HG02884 (cell line): Measurements from ENCODE around the gene THBS3.
"Not testable (repeated sequence)": the region's sequence is repeated elsewhere in the genome, so short reads cannot be mapped to it uniquely, and the experiment has no call there.

Experiments used
- ATAC-seq: cut with Tn5 transposase; IDR thresholded peaks from one replicate; pipeline ENCODE4 v1.9.1; 2021; ENCODE audit warnings: mild to moderate bottlenecking, moderate library complexity; ENCODE audit not compliant: unreplicated experiment

The THBS3 gene

GRCh38 chr1:155160128-155160527, 47.6 kb downstream of the THBS3 start:
- ATAC-seq = no peak

DNA sequence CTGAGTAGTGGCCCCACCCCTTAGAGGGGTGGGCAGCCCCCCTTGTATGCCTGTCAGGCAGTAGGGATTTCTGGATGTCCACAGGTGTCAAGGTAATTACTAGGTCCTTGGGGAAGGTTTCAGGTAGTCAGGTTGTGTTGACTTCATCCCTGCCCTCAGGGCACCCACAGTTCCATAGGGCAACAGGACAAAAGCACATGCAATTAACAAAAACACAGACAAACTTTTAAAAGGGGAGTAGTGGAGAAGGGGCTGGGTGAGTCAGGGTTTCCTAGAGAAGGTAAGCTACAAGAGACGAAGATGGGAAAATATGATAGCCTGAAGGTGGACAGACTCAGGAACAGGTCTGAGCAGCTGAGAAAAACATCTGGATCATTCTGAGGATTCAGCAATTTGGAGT, 48.7 kb downstream of the THBS3 start:
- ATAC-seq = no peak

- not testable (repeated sequence) for ATAC-seq
These were observed 51.6 kb downstream of the THBS3 start for GRCh38 chr1:155155996-155156643.
